ENCODE results near the gene FYB1.

DNA sequence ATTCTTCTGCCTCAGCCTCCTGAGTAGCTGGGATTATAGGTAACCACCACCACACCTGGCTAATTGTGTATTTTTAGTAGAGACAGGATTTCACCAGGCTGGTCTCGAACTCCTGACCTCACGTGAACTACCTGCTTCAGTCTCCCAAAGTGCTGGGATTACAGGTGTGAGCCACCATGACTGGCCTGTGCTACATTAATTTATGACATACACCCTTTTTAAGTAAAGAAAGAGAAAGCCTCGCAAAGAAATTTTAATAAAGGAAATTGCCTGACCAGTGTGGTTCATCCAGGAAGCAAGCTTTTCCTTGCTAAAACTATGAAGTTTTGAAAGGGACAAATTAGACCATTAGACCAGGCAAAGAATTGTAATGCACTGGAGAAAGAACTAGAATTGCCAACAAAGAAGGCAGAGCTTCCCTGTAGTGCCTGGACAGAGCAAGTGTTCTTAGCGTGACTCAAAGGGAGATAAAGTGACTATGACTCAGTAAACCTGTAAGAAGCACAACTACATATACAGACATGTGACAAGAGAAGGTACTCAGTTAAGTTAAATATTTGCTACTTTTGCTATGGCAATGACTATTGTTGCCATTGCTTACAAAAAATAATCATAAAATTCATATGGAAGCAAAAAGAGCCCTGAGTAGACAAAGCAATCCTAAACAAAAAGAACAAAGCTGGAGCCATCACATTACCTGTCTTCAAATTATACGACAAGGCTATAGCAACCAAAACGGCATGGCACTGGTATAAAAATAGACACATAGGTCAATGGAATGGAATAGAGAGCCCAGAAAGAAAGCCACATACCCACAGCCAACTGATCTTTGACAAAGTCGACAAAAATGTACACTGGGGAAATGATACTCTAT lies 54.6 kb downstream of the FYB1 start:
- TF ChIP-seq, protein P1, sequence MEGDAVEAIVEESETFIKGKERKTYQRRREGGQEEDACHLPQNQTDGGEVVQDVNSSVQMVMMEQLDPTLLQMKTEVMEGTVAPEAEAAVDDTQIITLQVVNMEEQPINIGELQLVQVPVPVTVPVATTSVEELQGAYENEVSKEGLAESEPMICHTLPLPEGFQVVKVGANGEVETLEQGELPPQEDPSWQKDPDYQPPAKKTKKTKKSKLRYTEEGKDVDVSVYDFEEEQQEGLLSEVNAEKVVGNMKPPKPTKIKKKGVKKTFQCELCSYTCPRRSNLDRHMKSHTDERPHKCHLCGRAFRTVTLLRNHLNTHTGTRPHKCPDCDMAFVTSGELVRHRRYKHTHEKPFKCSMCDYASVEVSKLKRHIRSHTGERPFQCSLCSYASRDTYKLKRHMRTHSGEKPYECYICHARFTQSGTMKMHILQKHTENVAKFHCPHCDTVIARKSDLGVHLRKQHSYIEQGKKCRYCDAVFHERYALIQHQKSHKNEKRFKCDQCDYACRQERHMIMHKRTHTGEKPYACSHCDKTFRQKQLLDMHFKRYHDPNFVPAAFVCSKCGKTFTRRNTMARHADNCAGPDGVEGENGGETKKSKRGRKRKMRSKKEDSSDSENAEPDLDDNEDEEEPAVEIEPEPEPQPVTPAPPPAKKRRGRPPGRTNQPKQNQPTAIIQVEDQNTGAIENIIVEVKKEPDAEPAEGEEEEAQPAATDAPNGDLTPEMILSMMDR (IDR thresholded peaks at IDR 0.05) = no peak
- no peak for TF ChIP-seq POLR2A (IDR thresholded peaks at IDR 0.05)
